ENCODE results near the gene PWWP2B.
A peak's percentile ranks its signal among the peaks of the same experiment; 100 is the strongest.

PWWP2B gene

DNA sequence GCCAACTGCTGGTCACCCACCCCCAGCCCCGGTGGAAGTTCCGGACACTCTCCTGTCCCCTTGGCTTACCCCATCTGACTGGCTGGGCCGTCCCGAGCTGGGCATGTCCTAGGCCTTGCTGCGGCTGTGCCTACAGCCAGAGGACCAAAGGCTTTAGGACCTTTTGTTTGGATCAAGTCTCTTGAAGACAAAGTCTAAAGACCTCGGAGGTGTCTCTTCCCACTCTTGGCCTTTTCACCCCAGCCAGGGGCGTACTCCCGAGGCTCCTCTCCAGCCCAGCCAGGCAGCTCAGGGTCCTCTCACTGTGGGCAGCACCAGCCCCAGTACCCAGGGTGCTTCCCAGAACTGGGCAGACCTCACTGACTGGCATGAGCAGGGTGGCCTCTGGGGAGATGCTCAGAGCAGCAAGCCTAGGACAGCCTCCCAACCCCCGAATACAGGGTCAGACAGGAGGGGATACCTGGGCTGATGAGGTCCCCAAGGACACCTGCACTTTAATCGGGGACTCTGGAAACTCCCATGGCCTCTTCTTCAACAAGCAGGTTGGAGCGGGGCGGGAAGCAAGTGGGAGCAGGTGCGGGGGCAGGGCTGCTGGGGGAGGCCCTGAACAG lies 2.7 kb upstream of the PWWP2B start:
- DNase-seq = no peak

DNA sequence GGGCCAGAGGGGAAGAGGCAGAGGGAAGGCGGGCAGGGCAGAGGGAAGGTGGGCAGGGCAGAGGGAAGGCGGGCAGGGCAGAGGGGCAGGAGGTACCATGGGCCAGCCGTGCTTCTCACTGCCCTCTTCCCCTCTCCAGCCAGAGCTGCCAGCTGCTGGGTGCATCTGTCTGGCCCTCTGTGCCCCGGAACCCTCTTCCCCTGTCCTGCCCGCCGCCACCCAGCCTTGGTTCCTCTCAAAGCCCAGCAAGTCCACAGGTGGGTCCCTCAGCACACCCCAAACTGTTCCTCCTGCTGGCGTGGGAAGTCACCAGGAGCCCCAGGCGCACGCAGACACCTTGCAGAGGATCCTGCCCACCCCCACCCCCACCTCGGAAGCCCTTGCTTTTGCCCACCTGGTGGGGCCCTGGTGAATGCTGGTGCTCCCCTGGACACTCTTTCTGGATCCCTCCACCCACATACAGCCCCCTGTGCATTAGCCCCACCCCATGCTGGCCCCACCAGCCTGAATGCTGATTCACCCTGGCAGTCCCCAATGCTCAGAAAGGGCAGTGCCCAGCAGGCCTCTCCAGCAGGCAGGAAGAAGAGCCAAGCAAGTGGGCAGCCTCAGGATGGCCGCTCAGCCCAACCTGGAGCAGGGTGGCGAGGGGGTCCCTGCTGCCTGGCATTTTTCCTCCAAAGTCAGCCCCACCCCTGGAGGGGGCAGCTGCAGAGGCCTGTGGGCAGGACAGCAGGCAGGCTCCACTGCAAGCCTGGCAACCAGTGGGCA lies 1.9 kb upstream of the PWWP2B start:
- DNase-seq = no peak

DNA sequence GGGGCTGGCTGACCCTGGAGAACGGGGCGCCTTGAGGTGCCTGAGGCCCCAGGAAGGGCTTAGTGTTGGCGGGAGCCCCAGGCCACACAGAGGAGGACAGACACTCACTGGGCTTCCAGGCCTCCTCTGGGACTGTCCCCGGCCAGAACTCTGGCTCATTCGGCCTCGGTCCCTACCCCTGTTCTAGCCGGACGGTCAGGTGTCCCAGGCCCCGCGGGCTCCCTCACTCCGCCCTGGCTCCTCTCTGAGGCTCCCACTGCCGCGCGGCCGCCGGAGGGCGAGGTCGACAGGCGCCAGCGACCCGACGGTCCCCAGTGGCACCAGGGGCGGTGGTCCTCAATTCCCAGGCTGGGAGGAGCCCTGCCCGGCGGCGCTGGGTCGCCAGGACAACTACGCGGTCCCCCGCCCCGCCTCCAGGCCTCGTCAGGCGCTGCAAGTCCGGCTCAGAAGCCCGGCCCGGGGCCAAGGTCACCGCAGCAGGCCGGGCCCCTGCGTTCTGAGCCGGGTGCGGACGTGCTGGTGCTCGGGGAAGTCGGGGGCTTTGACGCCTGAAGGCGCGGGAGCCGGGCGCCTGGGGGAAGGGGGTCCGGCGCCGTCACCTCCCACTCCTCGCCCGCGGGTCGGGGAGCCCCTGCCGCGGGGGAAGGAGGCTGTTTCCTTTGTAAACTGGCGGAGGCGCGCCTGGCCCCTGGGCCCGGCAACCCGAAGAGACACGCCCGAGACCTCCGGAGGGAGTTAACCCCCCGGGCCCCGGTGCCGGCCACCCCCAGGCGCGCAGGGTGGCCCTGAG lies 1.1 kb upstream of the PWWP2B start:
- DNase-seq = peak; percentile 81

DNA sequence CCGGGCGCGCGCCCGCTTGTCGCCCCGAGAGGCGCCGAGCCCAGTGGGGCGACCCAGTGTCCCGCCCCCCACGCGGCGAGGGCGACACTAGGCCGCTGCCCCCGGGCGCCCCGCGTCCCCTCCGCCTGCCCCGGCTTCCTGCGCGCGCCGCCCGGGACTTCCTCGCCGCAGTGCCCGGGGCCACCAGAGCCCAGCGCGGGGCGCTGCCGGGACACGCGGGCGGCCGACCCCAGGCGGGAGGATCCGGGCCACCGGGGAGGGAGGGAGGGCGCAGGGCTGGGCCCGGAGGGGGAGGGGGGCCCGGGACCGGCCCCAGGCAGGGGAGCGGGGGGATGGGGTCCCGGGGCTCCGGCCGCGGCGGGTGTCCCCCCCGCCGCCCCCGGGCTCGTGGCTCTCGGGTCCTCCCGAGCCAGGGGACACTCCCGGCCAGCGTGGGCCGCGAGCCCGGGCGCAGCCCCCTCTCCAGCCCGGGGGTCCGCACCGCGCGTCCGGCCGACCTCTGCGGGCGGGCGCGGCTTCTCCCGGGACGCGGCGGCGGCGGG lies 435 bp upstream of the PWWP2B start:
- DNase-seq = no peak

DNA sequence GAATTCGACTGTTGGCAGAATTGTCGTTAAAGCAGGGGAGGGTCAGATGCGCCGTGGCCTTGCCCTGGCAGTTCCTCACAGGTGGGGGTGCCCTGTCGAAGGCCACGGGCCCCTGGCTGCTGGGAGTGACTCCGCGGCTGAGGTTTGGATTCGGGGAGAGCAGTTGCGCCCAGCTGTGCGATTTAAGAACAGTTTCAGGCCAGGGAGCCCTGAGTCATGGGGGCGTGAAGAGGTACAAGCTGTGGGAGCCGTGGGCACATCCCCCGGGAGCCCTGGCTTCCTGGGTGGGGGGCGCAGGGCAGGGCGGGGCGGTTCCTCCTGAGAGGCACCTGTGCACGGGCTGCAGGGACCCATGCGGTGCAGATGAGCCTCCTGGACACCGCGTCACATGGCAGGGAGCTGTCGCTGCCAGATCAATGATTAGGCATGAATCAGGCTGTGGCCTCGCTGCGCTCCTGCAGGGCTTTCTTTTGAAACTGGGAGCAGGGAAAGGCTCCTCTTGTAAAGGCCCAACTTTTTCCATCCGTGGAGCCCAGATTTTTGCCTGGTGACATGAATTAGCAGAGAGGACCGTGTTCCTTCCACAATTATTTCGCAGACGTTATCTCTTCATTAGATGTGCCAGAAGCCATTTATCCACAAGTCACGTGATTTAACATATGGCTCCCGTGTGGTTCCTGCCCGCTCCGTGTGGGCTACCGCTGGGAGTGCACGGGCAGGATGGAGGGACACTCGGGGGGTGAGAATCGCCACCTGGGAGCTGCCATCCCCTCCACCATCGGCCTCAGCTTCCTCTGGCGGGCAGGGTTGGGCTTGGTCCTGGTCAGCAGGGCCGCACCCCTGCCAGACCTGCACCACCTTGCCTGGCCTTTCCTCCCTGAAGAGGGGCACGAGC lies 918 bp downstream of the PWWP2B start:
- DNase-seq = no peak

DNA sequence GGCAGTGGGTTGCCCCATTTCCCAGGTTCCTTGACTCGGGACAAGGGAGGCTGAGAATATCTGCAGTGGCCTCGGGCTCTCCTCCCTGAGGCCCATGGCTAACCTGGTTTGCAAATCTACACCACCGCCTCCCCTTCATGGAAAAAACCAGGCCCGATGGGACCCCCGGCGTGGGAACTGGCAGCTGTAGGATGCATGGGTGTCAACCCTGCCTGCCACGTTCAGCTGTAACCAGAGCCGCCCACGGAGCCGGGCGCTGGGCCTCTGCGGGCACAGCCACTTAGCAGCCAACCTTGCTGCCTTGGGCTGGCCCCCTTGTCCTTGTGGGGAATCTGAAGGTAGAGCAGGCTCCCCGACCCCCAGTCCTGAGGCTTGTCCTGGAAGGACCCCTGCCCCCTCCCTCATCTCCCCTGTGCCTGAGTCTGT lies 1.6 kb downstream of the PWWP2B start:
- no peak for DNase-seq

DNA sequence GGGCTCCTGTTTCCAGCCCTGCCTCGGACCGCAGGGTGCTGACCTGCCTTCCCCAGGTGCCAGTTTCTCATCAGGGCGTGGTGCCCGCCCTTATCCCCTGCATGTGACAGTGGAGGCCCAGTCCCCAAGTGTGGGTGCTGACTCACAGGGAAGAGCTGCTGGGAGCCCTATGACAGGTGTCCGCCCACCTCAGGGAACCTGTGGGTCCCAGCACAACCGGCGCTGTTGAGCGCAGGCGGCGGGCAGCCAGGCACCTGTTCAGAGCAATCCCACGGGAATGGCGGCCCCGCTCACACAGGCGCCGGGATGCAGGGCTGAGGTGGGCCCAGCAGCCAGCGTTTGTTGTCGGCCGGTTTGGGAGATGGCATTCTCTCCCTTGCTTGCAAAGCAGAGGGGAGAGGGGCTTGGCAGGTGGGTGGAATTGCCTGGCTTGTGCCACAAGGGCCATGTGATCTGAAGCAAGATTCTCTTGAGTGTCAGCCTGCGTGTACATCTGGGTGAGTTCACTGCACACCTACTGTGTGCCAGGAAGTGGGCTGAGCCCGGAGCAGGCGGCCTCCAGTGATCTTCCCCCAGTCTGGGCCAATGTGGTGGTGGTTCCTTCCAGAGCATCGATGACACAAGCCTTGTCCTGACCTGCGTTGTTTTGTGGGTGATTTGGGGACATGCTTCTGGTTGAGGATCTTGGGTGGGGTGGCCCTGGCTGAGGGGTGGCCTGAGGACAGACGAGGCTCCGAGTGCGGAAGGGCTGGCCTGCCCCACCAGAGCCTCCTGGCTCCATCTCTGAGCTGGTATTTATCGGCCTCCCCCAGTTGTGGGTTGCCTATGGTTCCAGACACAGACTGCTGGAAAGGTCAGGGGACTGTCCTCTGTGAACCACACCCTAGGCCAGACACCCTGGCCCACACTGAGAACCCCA lies 2.4 kb downstream of the PWWP2B start:
- DNase-seq = no peak

DNA sequence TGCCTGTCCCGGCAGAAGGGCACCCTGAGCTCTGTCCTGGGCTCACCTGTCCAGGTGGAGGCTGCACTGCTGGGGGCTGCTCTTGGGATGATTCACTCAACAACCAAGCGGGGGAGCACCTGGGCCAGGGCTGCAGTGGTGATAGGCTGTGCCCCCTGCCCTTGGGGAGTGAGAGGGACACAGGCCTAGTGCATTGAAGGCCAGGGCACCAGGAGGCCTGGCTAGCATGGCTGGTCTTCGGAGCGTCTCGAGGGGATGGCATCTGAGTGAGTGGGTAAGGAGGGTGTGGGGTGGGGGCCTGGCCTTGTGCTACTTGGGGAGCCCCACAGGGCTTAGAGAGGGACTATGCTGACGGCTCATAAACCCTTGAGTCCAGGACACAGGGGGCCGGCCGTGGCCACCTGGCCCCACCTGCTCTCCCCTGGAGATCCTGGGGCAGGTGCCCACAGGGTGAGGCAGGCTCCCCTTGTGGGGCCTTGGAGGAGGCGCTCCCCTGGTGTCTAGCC lies 3.1 kb downstream of the PWWP2B start:
- no peak for DNase-seq

DNA sequence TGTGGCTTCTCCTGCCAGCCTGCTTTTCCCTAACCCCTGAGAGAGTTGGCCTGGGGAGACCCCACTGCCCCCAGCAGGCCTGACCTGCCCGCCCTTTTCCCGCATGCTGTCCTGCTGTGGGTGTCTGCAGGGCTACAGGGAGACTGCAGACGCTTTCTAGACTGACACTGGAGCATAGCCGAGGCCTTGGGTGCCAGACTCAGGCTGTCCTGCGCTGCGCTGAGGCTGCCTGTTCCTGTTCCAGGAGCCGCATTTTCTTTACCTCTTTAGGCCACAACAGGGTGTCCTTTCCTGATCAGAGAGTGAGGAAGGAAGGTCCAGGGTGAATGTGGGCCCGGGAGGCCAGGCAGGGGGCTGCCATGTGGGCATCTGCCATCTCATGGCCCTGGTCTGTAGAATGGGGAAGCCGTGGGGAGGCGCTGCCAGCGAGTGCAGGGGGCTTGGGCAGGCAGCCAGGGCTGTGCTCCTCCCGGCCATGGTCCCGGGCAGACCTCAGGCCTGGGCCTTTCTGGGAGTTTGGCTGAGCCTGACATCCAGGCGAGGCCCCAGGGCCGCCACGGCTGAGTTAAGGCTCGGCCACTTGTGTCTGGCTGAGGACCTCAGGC lies 3.6 kb downstream of the PWWP2B start:
- no peak for DNase-seq

DNA sequence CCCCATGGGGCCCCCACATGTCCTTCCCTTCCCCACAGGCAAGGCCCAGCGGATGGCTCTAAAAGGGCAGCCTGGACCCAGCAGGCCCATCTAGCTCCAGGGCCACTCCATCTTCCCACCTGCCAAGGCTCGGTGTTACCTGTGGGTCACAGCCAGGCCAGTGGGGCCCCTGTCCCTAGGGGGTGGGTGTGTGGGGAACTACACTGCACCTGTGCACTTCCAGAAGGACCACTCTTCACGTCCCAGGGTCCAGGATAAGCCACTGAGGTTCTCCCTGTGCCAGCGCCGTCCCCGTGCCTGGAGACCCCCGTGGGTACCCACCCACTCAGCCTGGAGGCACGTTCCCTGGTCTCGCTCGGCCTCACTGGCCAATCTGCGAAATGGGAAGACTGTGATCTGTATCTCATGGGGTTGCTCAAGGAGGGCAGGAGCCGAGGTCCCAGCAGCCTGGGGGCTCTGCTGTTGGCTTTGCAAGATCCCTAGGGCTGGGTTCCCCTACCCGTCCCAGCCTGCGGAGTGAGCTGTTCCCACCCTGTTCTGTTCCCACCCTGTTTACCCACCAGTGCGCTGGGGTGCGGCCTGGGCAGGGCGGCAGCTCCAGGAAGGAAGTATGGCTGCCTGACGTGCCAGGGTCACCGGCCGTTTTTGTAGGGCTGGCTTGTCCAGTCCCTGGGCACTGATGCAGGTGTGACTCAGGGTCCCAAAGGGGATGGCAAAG lies 4.6 kb downstream of the PWWP2B start:
- DNase-seq = no peak

DNA sequence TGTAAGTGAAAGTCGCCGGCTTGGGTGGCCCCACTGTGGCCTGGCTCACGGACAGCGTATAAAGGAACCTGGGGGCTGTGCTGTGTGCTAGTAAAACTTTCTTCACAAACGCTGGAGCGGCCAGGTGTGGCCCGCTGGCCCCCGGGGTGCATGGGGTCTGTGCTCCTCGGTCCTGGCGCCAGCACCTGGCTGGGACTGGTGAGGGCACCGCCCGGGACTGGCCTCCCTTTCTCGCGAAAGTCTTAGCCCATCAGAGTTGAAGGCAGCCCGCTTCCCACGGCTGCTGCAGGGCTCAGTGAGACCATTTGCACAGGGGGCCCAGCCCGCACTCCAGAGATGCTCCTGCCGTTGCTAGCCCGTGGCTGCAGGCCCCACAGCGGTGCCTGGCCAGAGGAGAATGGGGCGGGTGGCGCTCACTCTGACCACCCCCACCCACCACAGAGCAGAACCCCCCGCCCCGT lies 5.8 kb downstream of the PWWP2B start:
- DNase-seq = no peak

DNA sequence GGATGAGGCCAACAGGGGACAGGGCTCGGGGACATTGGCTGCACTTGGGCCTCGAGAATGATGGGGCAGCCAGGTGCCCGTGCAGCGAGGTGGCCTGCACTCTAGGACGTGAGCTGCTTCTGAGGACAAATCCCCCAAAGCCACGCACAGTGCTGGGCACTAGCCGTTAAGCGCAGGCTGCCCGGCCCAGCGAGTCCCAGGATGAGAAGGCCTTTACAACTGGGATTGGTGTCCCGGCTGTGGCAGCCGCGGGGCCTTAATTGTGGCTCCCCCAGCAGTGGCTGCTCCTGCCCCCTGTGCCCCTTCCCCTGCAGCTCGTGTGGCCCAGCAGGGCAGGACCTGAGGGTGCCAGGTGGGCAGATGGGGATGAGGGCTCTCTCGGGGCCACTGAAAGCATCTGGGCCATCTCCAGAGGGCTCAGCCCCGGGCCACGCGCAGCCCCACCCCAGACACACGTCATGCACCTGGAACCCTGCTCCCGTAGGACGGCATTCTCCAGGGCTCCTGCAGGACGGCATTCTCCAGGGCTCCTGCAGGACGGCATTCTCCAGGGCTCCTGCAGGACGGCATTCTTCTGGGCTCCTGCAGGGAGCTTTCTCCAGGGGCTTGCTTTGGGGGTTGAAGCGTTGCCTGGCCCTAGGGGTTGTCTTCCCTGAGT lies 6.6 kb downstream of the PWWP2B start:
- no peak for DNase-seq

DNA sequence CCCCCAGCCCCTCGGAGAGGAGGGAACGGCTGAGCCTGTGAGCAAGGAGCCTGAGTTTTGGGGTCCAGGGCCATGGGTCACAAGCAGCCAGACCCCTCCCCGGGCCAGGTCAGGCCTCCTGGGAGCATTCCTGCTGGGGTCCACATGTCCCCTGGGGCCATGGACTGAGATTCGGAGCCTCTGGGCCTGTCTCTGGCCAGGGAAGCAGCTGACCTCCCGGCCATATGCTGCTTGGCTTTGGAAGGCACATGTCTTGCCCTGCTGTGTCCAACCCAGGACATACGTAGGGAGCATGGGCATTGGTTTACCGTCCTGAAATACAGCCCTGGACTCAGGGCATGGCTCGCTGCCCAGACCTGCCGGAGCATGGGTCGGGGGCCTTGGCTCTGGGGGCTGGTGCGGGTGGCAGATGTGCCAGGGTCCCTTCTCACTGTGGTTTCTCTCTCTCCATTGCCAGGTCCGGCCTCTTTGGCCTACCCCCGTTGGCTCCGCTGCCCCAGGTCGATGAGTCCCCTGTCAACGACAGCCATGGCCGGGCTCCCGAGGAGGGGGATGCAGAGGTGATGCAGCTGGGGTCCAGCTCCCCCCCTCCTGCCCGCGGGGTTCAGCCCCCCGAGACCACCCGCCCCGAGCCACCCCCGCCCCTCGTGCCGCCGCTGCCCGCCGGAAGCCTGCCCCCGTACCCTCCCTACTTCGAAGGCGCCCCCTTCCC lies 7.3 kb downstream of the PWWP2B start:
- DNase-seq = no peak

DNA sequence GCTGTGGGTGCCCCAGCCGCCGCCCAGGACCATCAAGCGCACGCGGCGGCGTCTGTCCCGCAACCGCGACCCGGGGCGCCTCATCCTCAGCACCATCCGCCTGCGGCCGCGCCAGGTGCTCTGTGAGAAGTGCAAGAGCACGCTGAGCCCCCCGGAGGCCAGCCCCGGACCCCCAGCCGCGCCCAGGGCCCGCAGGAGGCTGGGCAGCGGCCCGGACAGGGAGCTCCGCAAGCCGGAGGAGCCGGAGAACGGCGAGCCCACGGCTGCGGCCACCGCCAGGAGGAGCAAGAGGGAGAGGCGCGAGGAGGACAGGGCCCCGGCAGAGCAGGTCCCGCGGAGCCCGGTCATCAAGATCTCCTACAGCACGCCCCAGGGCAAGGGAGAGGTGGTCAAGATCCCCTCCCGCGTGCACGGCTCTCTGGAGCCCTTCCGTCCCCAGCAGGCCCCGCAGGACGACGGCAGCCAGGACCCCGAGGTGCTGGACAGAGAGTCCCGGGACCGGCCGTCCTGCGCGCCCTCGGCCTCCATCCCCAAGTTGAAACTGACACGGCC lies 8.0 kb downstream of the PWWP2B start:
- DNase-seq = no peak

DNA sequence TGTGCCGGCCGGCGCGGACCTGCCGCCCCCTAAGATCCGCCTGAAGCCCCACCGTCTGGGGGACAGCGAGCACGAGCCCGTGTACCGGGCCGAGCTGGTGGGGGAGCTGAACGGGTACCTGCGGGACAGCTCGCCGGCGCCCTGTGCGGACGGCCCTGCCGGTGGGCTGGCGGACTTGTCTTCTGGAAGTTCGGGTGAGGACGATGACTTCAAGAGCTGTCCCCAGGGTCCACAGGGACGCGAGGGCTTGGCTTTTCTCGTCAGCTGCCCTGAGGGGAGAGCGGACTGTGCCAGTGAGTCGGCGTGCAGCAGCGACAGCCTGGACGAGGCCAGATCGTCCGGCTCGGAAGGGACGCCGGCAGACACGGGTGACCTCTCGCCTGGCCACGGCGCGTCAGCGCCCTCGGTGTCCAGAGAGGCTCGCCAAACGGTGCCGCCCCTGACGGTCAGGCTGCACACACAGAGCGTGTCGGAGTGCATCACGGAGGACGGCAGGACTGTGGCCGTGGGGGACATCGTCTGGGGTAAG lies 8.5 kb downstream of the PWWP2B start:
- no peak for DNase-seq

DNA sequence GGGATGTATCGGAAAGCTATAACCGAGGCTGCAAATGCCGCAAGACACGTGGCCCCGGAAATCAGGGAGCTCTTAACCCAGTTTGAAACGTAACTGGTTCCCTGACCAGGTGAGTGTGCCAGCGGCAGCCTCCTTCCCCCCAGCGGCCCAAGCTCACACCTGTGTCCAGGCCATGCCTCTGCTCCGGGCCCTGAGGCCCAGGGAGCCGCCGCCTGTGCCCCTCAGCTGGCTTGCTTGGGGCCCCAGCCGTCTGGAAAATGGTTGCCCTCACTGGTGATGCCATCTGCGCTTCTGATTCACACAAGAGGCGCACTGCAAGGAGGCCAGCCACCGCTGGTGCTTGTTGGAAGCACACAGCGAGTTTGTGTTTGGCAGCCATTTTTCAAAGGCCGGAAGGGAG lies 9.2 kb downstream of the PWWP2B start:
- no peak for DNase-seq

DNA sequence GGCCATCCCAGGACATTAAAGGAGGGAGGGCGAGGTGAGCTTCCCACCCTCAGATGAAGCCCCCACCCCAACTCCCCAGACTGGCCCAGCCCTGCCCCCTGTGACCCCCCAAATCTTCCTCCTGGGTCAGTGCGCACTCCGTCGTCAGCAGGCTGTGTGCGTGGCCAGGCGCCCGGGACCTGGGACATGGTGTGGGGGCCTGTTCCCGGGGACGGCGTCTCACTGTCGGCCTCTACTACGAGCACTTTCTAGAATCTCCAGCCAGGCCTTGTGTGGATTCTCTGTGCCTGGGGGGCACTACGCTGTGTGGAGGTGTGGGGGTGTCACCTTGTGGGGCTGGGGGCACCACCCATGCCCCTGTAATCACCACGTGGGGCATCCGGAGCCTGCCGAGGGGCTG lies 9.8 kb downstream of the PWWP2B start:
- DNase-seq = no peak
